H1 (cell line): Measurements from ENCODE around the gene TNNC1. TPM values are rescaled to one million over a fixed set of nuclear protein-coding genes. Genes with fewer than 3 reads are reported as not detected.

Experiments used
- BACH1 ChIP-seq: IDR thresholded peaks from 2 replicates; pipeline ENCODE4 v1.6.1; 2012; ENCODE audit warnings: low read length, improper control_type of control experiment
- CHD1 ChIP-seq: IDR thresholded peaks from 2 replicates; pipeline ENCODE4 v1.6.1; 2012; ENCODE audit warnings: low read depth, low read length, improper control_type of control experiment
- EP300 ChIP-seq, 2 experiments: IDR thresholded peaks; 1 replicate in 1 of 2; 2 replicates in 1 of 2; pipeline ENCODE4 v1.6.1; 2011 to 2012; ENCODE audit warnings: low read depth in 2 of 2, low read length in 2 of 2, mild to moderate bottlenecking in 2 of 2, borderline replicate concordance in 1 of 2, inconsistent platforms in 1 of 2, moderate library complexity in 1 of 2
- EZH2 ChIP-seq: fragments of 200-600 bp; sonication (generic); IDR thresholded peaks from 2 replicates; pipeline ENCODE4 v1.7.1; 2012; ENCODE audit warnings: low read depth, mild to moderate bottlenecking, moderate library complexity, low read length, inconsistent platforms; ENCODE audit not compliant: severe bottlenecking
- GABPA ChIP-seq: IDR thresholded peaks from 2 replicates; pipeline ENCODE4 v1.6.1; 2011; ENCODE audit warnings: mild to moderate bottlenecking, low read length, moderate library complexity, borderline replicate concordance; ENCODE audit not compliant: insufficient read depth
- POLR2A ChIP-seq, 2 experiments: IDR thresholded peaks; 1 replicate in 1 of 2; 2 replicates in 1 of 2; pipeline ENCODE4 v1.6.1; 2011; ENCODE audit warnings: low read depth in 2 of 2, low read length in 2 of 2, mild to moderate bottlenecking in 2 of 2; ENCODE audit errors: control extremely low read depth in 1 of 2
- RBBP5 ChIP-seq: IDR thresholded peaks from 2 replicates; pipeline ENCODE4 v1.7.1; 2012; ENCODE audit warnings: low read depth, mild to moderate bottlenecking, inconsistent platforms, low read length, moderate library complexity, borderline replicate concordance
- TAF7 ChIP-seq: optimal IDR thresholded peaks from 2 replicates; pipeline ENCODE3; 2011; ENCODE audit warnings: low read depth, mild to moderate bottlenecking, inconsistent platforms, low read length, moderate library complexity, borderline replicate concordance
- TCF12 ChIP-seq: IDR thresholded peaks from 2 replicates; pipeline ENCODE4 v1.6.1; 2011; ENCODE audit warnings: low read depth, mild to moderate bottlenecking, low read length
- TEAD4 ChIP-seq: IDR thresholded peaks from 2 replicates; pipeline ENCODE4 v1.6.1; 2012; ENCODE audit warnings: low read depth, low read length, inconsistent platforms, mixed read lengths
- polyA plus RNA-seq, 7 experiments: library from polyadenylated mRNA; depleted of rRNA in 3 of 7; stranded (reverse) in 5 of 7; unstranded in 2 of 7; fragments of >200 nt in 5 of 7; fragments of 200-250 nt in 2 of 7; gene quantifications; 1 replicate in 5 of 7; 2 replicates in 1 of 7; 4 replicates in 1 of 7; pipeline versions ENCODE4 v1.2.1 to v1.2.3, GENCODE V29; 2011 to 2013; ENCODE audit warnings: missing spikeins in 2 of 7, mixed read lengths in 2 of 7
- total RNA-seq: library from RNA; stranded (reverse); fragmentation: NEBNext Ultra II Directional; extraction: Animal tissue kit (Norgen Biotek cat#: 25700); gene quantifications from 2 replicates; pipeline ENCODE4 v1.2.1, GENCODE V29; 2021

TNNC1 gene
- total and polyA plus RNA-seq, 2 of the 8 experiments (the other 6 are each of a cell fraction or from before 2014, with no cell fraction given) = 5.8 to 16.4 TPM

DNA sequence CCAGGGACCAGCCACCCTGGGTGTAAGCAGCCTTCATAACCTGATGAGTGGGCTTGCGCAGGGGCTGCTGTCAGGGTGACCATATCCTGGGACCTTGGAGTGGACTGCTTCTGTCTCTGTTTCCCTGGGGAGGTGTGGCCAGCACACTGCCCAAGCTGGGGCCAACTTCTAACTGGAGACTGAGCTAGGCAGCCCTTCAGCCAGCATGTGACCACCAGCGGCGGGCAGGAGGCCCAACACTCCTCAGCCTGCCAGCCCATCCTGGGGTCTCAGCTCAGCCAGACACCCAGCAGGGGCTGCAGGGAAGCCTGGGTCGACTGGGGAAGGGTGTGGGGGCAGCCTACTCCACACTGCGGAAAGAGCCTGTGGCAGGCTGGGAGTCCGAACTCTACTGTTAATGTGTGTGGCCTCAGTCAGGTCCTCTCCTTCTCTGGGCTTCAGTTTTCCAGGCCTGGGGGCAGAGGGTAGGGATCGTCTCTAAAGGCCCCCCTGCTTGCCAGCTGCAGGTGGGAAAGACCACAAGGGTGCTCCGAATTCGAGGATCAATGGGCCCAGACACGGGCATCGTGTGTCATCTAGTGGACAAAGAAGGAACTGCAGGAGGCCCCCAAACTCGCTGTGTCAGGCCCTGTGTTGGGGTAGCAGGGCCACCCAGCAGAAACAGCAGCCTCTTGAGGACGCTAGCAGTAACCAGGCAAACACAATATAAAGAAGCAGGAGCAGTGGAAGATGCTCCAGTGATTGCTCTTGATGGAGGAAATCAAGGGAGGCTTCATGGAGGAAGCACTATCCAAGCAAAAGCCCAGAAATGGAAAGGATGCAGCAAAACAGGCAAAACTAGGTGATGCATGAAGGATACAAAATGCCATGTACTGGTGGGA is 7.0 kb downstream of the TNNC1 start (continued):
- TF ChIP-seq GABPA (no peak; the same call in 1 of the 2 replicates), POLR2A (IDR thresholded peaks at IDR 0.05; ENCODE audit: control extremely low read depth in 1 of 2, low read depth in 2 of 2, low read length in 2 of 2) (no peak), EP300 (IDR thresholded peaks at IDR 0.05; ENCODE audit: borderline replicate concordance in 1 of 2, low read depth in 2 of 2, low read length in 2 of 2) (no peak), TAF7 (no peak), RBBP5 (no peak), TCF12 (no peak), BACH1 (peak; percentile 72), TEAD4 (no peak), CHD1 (no peak), EZH2 (no peak)
